Measurements from ENCODE around the gene ACADM.
"Not testable (repeated sequence)": the region's sequence is repeated elsewhere in the genome, so short reads cannot be mapped to it uniquely, and the experiment has no call there.

The ACADM gene

GRCh38 chr1:75724472-75725022 lies at the start of gene ACADM:
Gene ACADM (plus strand): TSS chr1:75724709. CDS start chr1:75724788, 79 bp downstream.
- DNase-seq = peak; percentile 67 to 75 (median 69)

GRCh38 chr1:75677443-75677842 lies 47.1 kb upstream of the ACADM start:
- DNase-seq = no peak

- not testable (repeated sequence) for DNase-seq
Measured at GRCh38 chr1:75677964-75678363, 46.5 kb upstream of the ACADM start.

- no peak for DNase-seq
Measured at GRCh38 chr1:75690547-75690946, 34.0 kb upstream of the ACADM start.

- DNase-seq = no peak
Measured at GRCh38 chr1:75693551-75693950, 31.0 kb upstream of the ACADM start.

- no peak for DNase-seq
Measured at GRCh38 chr1:75696000-75696399, 28.5 kb upstream of the ACADM start.

GRCh38 chr1:75707191-75707590 lies 17.3 kb upstream of the ACADM start:
- DNase-seq = no peak

- no peak for DNase-seq
Measured at GRCh38 chr1:75708910-75709309, 15.6 kb upstream of the ACADM start.

- DNase-seq = no peak
Measured at GRCh38 chr1:75710832-75711231, 13.7 kb upstream of the ACADM start.

GRCh38 chr1:75711846-75712245 lies 12.7 kb upstream of the ACADM start:
- DNase-seq = no peak

GRCh38 chr1:75712306-75712705 lies 12.2 kb upstream of the ACADM start:
- DNase-seq = no peak

GRCh38 chr1:75719810-75720209 lies 4.7 kb upstream of the ACADM start:
- no peak for DNase-seq

- DNase-seq = no peak
Measured at GRCh38 chr1:75720325-75720724, 4.2 kb upstream of the ACADM start.

GRCh38 chr1:75720820-75721219 lies 3.7 kb upstream of the ACADM start:
- no peak for DNase-seq

GRCh38 chr1:75722246-75722645 lies 2.3 kb upstream of the ACADM start:
- not testable (repeated sequence) for DNase-seq

GRCh38 chr1:75722966-75723365 lies 1.5 kb upstream of the ACADM start:
- DNase-seq = no peak

- peak; percentile 51 to 70 (median 57) for DNase-seq
Measured at GRCh38 chr1:75723989-75724471, 479 bp upstream of the ACADM start.

GRCh38 chr1:75725266-75725665 lies 757 bp downstream of the ACADM start:
- no peak for DNase-seq

- no peak for DNase-seq
Measured at GRCh38 chr1:75725861-75726361, 1.4 kb downstream of the ACADM start.

- DNase-seq = no peak
Measured at GRCh38 chr1:75727571-75727970, 3.1 kb downstream of the ACADM start.

- no peak for DNase-seq
Measured at GRCh38 chr1:75730432-75730831, 5.9 kb downstream of the ACADM start.

GRCh38 chr1:75731881-75732280 lies 7.4 kb downstream of the ACADM start:
- no peak for DNase-seq

- no peak for DNase-seq
Measured at GRCh38 chr1:75732703-75733102, 8.2 kb downstream of the ACADM start.

GRCh38 chr1:75733661-75734060 lies 9.2 kb downstream of the ACADM start:
- DNase-seq = no peak

- no peak for DNase-seq
Measured at GRCh38 chr1:75736016-75736415, 11.5 kb downstream of the ACADM start.
